GM12878 (cell line): ENCODE measurements around the gene PDE10A. TPM values are rescaled to one million over a fixed set of nuclear protein-coding genes. Genes with fewer than 3 reads are reported as not detected.

Experiments
- ATAC-seq: fragments of 200-7000 bp; cut with Tn5 transposase; 3 replicates; pipeline ENCODE4 v1.9.1; 2020; ENCODE audit warnings: mild to moderate bottlenecking, moderate library complexity
- BruUV-seq: library from RNA; stranded (reverse); fragments of 400-500 nt; replicated peaks from 2 replicates; lab custom pipeline; 2021; lab: Mats Ljungman, UMichigan
- CTCF ChIA-PET: fragments of 300-600 bp; sonication (Branson Sonifier 250); formaldehyde crosslinking; extraction: SDS; loops from one replicate; lab custom pipeline; 2021; ENCODE audit warnings: inconsistent platforms; lab: Yijun Ruan, JAX
- POLR2A ChIA-PET: fragments of 350-600 bp; formaldehyde crosslinking; extraction: SDS; loops from one replicate; lab custom pipeline; 2021; ENCODE audit warnings: inconsistent platforms; lab: Charles Lee
- RAD21 ChIA-PET: fragments of 300-600 bp; sonication (Branson Sonifier 250); formaldehyde crosslinking; loops from one replicate; lab custom pipeline; 2023; ENCODE audit warnings: antibody characterized with exemption; ENCODE audit not compliant: unreplicated experiment; lab: Charles Lee
- SMC1A ChIA-PET: fragments of 300-600 bp; sonication (Branson Sonifier 250); formaldehyde crosslinking; loops from one replicate; lab custom pipeline; 2023; ENCODE audit not compliant: unreplicated experiment, uncharacterized antibody; lab: Charles Lee
- DNase-seq: peaks from one replicate; pipeline ENCODE4 v3.0.0-alpha.2; 2011; ENCODE audit warnings: low read depth, low spot score
- FAIRE-seq: peaks from 3 replicates; lab custom pipeline; 2011; peaks lifted over from hg19 to GRCh38; lab: Jason Lieb, UNC
- H2AFZ ChIP-seq: 2 replicates; pipeline ENCODE4 v1.6.0; 2011; ENCODE audit warnings: low read depth, low read length, control low read depth; ENCODE audit not compliant: control insufficient read depth
- H3K27ac ChIP-seq: 2 replicates; pipeline ENCODE4 v1.5.1; 2011; ENCODE audit warnings: control low read depth; ENCODE audit not compliant: control insufficient read depth, insufficient read depth
- H3K27me3 ChIP-seq, 2 experiments: replicated peaks in 1 of 2; 2 replicates each; pipeline versions ENCODE4 v1.6.0 to v1.6.1; 2011; ENCODE audit warnings: low read length in 1 of 2; ENCODE audit not compliant: control insufficient read depth in 2 of 2, insufficient read depth in 2 of 2
- H3K36me3 ChIP-seq, 2 experiments: 2 replicates each; pipeline ENCODE4 v1.5.1; 2011; ENCODE audit warnings: low read length in 1 of 2; ENCODE audit not compliant: control insufficient read depth in 2 of 2, insufficient read depth in 2 of 2
- H3K4me1 ChIP-seq: 2 replicates; pipeline ENCODE4 v1.6.1; 2011; ENCODE audit warnings: mild to moderate bottlenecking, low read length, moderate library complexity, mixed read lengths; ENCODE audit not compliant: control insufficient read depth, insufficient read depth
- H3K4me2 ChIP-seq: 2 replicates; pipeline ENCODE4 v1.6.0; 2011; ENCODE audit warnings: control low read depth; ENCODE audit not compliant: control insufficient read depth, insufficient read depth
- H3K4me3 ChIP-seq: fragments of 200-600 bp; sonication (generic); 2 replicates; pipeline ENCODE4 v1.5.1; 2016
- H3K79me2 ChIP-seq: 2 replicates; pipeline ENCODE4 v1.6.0; 2011; ENCODE audit warnings: low read length; ENCODE audit not compliant: control insufficient read depth, insufficient read depth
- H3K9ac ChIP-seq: 2 replicates; pipeline ENCODE4 v1.8.0; 2011; ENCODE audit warnings: low read length, control low read depth, mixed read lengths; ENCODE audit not compliant: control insufficient read depth, insufficient read depth
- H3K9me3 ChIP-seq: replicated peaks from 3 replicates; pipeline ENCODE4 v1.5.1; 2011; ENCODE audit warnings: mild to moderate bottlenecking, low read length; ENCODE audit not compliant: control insufficient read depth, insufficient read depth
- H4K20me1 ChIP-seq: 2 replicates; pipeline ENCODE4 v1.6.0; 2011; ENCODE audit not compliant: control insufficient read depth, insufficient read depth
- BHLHE40 ChIP-seq, 2 experiments: fragments of 450-650 bp in 1 of 2; IDR thresholded peaks; 2 replicates each; pipeline ENCODE4 v1.6.1; 2011 to 2017; ENCODE audit warnings: low read depth in 2 of 2, borderline replicate concordance in 1 of 2, improper control_type of control experiment in 1 of 2, low read length in 1 of 2, mild to moderate bottlenecking in 1 of 2
- CHD4 ChIP-seq: fragments of 200-600 bp; sonication (generic); IDR thresholded peaks from 2 replicates; pipeline ENCODE4 v1.6.1; 2016; ENCODE audit warnings: mild to moderate bottlenecking
- CREB1 ChIP-seq: IDR thresholded peaks from 2 replicates; pipeline ENCODE4 v1.6.1; 2012; ENCODE audit warnings: low read depth, mild to moderate bottlenecking, inconsistent platforms
- FOXK2 ChIP-seq: fragments of 450-650 bp; IDR thresholded peaks from 2 replicates; pipeline ENCODE4 v1.6.1; 2017; ENCODE audit warnings: mild to moderate bottlenecking, moderate library complexity
- GABPA ChIP-seq: IDR thresholded peaks from 2 replicates; pipeline ENCODE4 v1.6.1; 2014; ENCODE audit warnings: antibody characterized with exemption, low read depth, mild to moderate bottlenecking, inconsistent platforms
- HDAC2 ChIP-seq: fragments of 200-600 bp; sonication (generic); IDR thresholded peaks from 2 replicates; pipeline ENCODE4 v1.6.1; 2017
- MTA2 ChIP-seq: fragments of 450-650 bp; IDR thresholded peaks from 2 replicates; pipeline ENCODE4 v1.6.1; 2016; ENCODE audit warnings: low read depth, mild to moderate bottlenecking, moderate library complexity
- NR2F1 ChIP-seq: fragments of 450-650 bp; conservative IDR thresholded peaks from 2 replicates; pipeline ENCODE4 v1.6.1; 2017; ENCODE audit warnings: mild to moderate bottlenecking
- PML ChIP-seq: IDR thresholded peaks from 2 replicates; pipeline ENCODE4 v1.6.1; 2012; ENCODE audit warnings: low read length, inconsistent platforms
- POLR2A ChIP-seq: IDR thresholded peaks from 2 replicates; pipeline ENCODE4 v1.6.1; 2011; ENCODE audit warnings: low read depth, mild to moderate bottlenecking, low read length
- RBBP5 ChIP-seq: fragments of 200-600 bp; sonication (generic); conservative IDR thresholded peaks from 2 replicates; pipeline ENCODE4 v1.6.1; 2016
- RELA ChIP-seq: fragments of 450-650 bp; IDR thresholded peaks from 2 replicates; pipeline ENCODE4 v1.8.0; 2014; ENCODE audit warnings: borderline replicate concordance; ENCODE audit not compliant: partially characterized antibody
- RUNX3 ChIP-seq: IDR thresholded peaks from 2 replicates; pipeline ENCODE4 v1.6.1; 2012; ENCODE audit warnings: low read length, inconsistent platforms
- STAT3 ChIP-seq: IDR thresholded peaks from 2 replicates; pipeline ENCODE4 v1.6.1; 2011; ENCODE audit warnings: low read depth, low read length, improper control_type of control experiment
- TARDBP ChIP-seq: IDR thresholded peaks from 2 replicates; pipeline ENCODE4 v1.6.1; 2016; ENCODE audit warnings: borderline replicate concordance
- TBL1XR1 ChIP-seq: IDR thresholded peaks from 2 replicates; pipeline ENCODE4 v1.6.1; 2012; ENCODE audit warnings: low read depth, low read length, improper control_type of control experiment
- ZBED1 ChIP-seq: IDR thresholded peaks from 2 replicates; pipeline ENCODE4 v1.6.1; 2016; ENCODE audit warnings: borderline replicate concordance
- ZNF274 ChIP-seq: IDR thresholded peaks from one replicate; pipeline ENCODE4 v1.8.0; 2011; ENCODE audit not compliant: insufficient read length, insufficient read depth
- WGBS: methylation state at CpG from one replicate; pipeline ENCODE4 v1.1.6; 2016; ENCODE audit warnings: low lambda C conversion rate; ENCODE audit not compliant: insufficient replicate concordance, insufficient coverage; ENCODE audit errors: missing lambda C conversion rate; 5-methylcytosine and 5-hydroxymethylcytosine counted together
- in situ Hi-C: fragments of 300-500 bp; cut with MboI; formaldehyde crosslinking; loops from 9 replicates; pipeline ENCODE4 v1.14.3; 2018; ENCODE audit warnings: mixed read lengths
- intact Hi-C: fragments of 100-400 bp; cut with micrococcal nuclease; formaldehyde crosslinking; loops from one replicate; pipeline ENCODE4 v1.14.2; 2022; ENCODE audit not compliant: unreplicated experiment
- polyA plus RNA-seq, 11 experiments: library from polyadenylated mRNA; depleted of rRNA in 4 of 11; unstranded in 6 of 11; stranded (reverse) in 5 of 11; fragments of >200 nt; fragmentation: Nextera tagmentation in 4 of 11; fragmentation: Illumina TruSeq in 1 of 11; extraction: Ambion mirVana in 4 of 11; extraction: Trizol in 1 of 11; gene quantifications; 1 replicate in 1 of 11; 2 replicates in 10 of 11; pipeline versions ENCODE4 v1.2.1 to v1.2.3, GENCODE V29; 2011 to 2016; ENCODE audit warnings: inconsistent platforms in 2 of 11, missing spikeins in 2 of 11, low read depth in 1 of 11
- total RNA-seq, 4 experiments: library from RNA; depleted of rRNA in 3 of 4; stranded (reverse); fragments of >200 nt in 3 of 4; fragmentation: Illumina TruSeq in 1 of 4; extraction: Trizol in 1 of 4; gene quantifications; 2 replicates each; pipeline versions ENCODE4 v1.2.1 to v1.2.3, GENCODE V29; 2013 to 2021
- TF ChIP-seq, protein P1 (sequence below): fragments of 450-650 bp; conservative IDR thresholded peaks from 2 replicates; pipeline ENCODE4 v1.6.1; 2017; ENCODE audit warnings: mild to moderate bottlenecking, moderate library complexity

PDE10A gene
- total and polyA plus RNA-seq, 10 of the 15 experiments (the other 5 are each of a cell fraction or from before 2014, with no cell fraction given) = under 0.01 to 1.3 (median 0.03) TPM; not detected in 2

DNA sequence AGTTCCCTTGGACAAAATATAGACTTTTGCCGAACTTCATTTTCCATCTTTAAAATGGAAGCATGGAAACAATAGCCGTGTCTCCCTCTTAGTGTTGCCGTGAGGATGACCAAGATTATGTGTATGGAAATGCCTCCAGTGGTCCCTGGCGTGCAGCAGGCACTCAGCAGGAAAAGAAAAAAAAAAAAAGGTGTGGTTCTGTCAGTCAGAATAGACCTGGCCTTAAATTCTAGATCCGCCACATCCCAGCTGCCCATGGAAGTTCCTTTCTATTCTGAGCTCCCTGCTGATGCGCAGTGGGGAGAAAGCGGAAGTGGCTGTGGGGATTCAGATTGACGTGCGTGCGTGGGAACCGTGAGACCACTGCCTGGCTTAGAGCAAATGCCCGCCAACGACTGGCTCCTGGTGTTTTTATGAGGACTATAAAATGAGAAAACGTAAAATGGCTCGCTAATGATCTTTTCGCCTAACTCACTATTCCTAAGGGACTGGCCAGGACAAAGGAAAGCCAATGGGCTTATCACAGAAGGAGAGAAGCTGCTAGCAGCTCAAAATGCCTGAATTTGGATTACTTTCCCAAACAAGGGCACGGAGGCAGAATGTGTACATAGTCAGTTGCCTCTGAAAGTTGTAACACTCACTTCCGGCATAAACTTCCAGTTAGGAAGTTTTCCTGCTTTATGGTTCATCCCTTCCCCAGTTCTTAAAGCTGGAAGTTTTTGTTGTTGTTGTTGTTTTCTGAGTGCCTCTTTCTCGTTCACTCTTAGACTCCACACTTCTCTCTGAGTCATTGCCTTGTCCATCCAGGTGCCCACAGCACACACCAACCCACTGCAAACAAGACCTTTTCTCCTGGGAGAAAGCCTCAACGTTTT, 11.4 kb upstream of the PDE10A start:
- Histone ChIP-seq H3K4me3 (no peak overlapping the region), H3K4me2 (no peak overlapping the region), H3K4me1 (no peaks in the 10 kb centered on the region), H3K9ac (no peak overlapping the region), H3K9me3 (no peaks in the 10 kb centered on the region), H3K27ac (no peak overlapping the region), H3K27me3 (no peaks in the 10 kb centered on the region; a peak in 1 of 4 replicates), H2AFZ (no peak overlapping the region), H3K79me2 (no peaks in the 10 kb centered on the region), H3K36me3 (no peaks in the 10 kb centered on the region), H4K20me1 (no peaks in the 10 kb centered on the region)
- intact Hi-C loops (no loop called here), in situ Hi-C loops (no loop called here)
- 33% methylated on average over 20 of the region's 20 CpGs for WGBS
- no TSS peak for BruUV-seq
- ATAC-seq = no peak
- FAIRE-seq = no peak
- no peak for TF ChIP-seq POLR2A
- no peak for TF ChIP-seq STAT3
- no peak for TF ChIP-seq RBBP5
- TF ChIP-seq PML = no peak
- no peak for TF ChIP-seq ZBED1
- SMC1A ChIA-PET = interaction anchor here (1.1 kb wide), 2 partner anchors 27 to 51 kb away, joined by 3 to 4 read pairs; no protein-coding TSS in a partner anchor
- CTCF ChIA-PET = no interaction called here
- DNase-seq = no peak
- RAD21 ChIA-PET = no interaction called here
- POLR2A ChIA-PET = no interaction called here

DNA sequence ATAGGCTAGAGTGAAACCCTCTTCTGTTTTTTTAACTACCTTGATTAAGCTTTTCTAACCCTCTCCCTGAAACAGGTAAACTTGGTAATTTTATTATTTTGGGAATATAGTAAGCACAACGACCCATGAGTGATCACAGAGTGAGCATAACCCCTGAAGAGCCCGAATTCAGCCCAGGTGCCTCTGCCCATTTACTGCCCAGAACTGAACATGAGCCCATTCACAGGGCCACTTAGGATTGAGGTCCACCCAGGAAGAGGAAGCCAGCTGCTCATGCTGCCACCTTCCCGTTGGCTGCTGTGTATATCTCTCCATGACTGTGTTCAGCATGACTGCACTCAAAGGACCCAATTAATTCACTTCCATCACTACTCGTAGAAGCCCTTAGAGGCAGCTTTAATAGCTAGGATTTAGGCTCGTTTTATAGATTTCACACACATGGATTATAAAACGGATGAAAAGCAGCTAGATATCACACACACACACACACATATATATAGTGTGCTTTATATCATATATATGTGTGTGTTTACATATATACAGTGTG, 8.3 kb upstream of the PDE10A start:
- DNase-seq (no peak), ATAC-seq (no peak), FAIRE-seq (no peak)
- BruUV-seq = no TSS peak
- no peak overlapping the region for H3K9ac ChIP-seq
- no peak overlapping the region for H3K4me2 ChIP-seq
- ChIA-PET RAD21 (no interaction called here), POLR2A (no interaction called here), CTCF (no interaction called here), SMC1A (no interaction called here)
- TF ChIP-seq CREB1 (no peak), TBL1XR1 (no peak), HDAC2 (no peak), FOXK2 (no peak), BHLHE40 (IDR thresholded peaks at IDR 0.05; ENCODE audit: borderline replicate concordance in 1 of 2, low read depth in 2 of 2, low read length in 1 of 2) (no peak), ZNF274 (no peak), CHD4 (no peak), TARDBP (no peak), RELA (no peak), MTA2 (no peak), NR2F1 (no peak), GABPA (no peak), RUNX3 (no peak)
- TF ChIP-seq, protein P1, sequence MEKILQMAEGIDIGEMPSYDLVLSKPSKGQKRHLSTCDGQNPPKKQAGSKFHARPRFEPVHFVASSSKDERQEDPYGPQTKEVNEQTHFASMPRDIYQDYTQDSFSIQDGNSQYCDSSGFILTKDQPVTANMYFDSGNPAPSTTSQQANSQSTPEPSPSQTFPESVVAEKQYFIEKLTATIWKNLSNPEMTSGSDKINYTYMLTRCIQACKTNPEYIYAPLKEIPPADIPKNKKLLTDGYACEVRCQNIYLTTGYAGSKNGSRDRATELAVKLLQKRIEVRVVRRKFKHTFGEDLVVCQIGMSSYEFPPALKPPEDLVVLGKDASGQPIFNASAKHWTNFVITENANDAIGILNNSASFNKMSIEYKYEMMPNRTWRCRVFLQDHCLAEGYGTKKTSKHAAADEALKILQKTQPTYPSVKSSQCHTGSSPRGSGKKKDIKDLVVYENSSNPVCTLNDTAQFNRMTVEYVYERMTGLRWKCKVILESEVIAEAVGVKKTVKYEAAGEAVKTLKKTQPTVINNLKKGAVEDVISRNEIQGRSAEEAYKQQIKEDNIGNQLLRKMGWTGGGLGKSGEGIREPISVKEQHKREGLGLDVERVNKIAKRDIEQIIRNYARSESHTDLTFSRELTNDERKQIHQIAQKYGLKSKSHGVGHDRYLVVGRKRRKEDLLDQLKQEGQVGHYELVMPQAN = no peak
- H3K4me3 ChIP-seq = no peak overlapping the region
- H3K4me1 ChIP-seq = no peaks in the 10 kb centered on the region
- H4K20me1 ChIP-seq = no peaks in the 10 kb centered on the region
- H3K27me3 ChIP-seq = no peaks in the 10 kb centered on the region; a peak in 1 of 4 replicates
- in situ Hi-C loops = no loop called here
- no peaks in the 10 kb centered on the region for H3K9me3 ChIP-seq
- 3% methylated on average over 6 of the region's 6 CpGs for WGBS
- H2AFZ ChIP-seq = no peak overlapping the region
- H3K36me3 ChIP-seq = no peaks in the 10 kb centered on the region
- H3K79me2 ChIP-seq = no peaks in the 10 kb centered on the region
- H3K27ac ChIP-seq = no peak overlapping the region
- intact Hi-C loops = no loop called here
